GM19240 (cell line): ENCODE measurements around the gene CKAP5.

Experiments
- DNase-seq: peaks from one replicate; pipeline ENCODE4 v3.0.0; 2011; ENCODE audit warnings: low spot score; ENCODE audit not compliant: insufficient read length

Gene CKAP5

DNA sequence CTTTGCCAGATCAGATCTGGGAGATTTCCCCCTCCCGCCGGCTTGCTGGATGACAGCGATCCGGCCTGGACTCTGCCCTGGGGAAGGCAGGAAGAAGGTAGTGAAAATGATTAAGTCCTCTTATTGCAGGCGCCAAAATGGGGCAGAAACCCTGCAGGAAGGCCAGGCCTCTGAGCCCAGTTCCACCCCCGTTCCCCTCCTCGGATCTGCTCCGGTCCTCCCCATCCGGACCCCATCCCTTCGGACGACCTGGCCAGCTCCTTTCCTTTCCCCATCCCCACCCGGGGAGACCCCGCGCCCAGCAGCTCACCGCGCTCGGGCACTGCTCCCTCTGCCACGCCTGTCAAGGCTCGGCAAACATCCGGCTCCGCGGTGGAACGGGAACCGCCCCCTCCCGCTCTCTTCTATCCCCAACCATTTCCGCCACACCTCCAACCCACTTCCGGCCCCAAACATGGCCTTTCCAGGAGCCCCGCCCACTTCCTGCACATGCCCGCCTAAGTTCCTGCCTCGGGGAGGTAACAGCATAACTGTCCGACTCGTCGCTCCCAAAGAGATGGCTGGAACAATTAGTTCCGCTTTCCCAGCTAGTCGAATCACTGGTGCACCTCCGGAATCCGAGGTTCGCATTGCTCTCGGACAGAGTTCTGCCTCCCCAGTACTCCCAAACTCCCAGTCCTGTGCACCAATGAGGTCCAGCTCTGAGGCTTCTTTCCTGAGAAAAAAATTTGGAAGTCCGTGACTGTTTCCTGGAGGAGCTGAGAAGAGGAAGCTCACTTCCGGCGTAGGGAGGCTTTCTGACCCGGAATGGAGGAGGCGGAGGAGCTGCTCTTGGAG is 145.6 kb downstream of the CKAP5 start, which contains the start of the genes ARHGAP1 and ZNF408:
Gene ARHGAP1, minus strand, starts transcription at position 379 of the 837 bp plus-strand sequence. CDS start 4,512 bp downstream, outside the sequence.
Gene ZNF408, plus strand, starts transcription at position 791 of the 837 bp plus-strand sequence. Its CDS starts 17 bp downstream, at position 808.
- DNase-seq: peak; percentile 96

DNA sequence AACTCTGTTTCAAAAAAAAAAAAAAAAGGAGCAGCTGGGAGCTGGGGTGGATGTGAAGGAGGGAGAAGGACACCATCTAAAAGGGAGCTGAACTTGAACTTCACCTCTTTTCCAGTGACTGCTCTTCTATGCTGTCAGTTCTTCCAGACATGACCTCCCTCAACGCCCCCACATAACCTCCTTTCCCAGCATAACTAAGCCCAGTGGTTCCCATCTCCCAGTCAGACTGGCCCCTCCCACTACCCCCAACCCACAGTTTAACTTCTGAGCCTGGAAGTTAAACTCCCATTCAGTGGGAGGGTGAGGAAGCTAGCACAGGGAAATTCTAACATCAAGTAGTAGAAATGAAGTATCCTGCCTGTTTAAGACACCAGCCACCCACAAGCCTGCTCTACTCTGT is 147.5 kb downstream of the CKAP5 start:
- DNase-seq: no peak

DNA sequence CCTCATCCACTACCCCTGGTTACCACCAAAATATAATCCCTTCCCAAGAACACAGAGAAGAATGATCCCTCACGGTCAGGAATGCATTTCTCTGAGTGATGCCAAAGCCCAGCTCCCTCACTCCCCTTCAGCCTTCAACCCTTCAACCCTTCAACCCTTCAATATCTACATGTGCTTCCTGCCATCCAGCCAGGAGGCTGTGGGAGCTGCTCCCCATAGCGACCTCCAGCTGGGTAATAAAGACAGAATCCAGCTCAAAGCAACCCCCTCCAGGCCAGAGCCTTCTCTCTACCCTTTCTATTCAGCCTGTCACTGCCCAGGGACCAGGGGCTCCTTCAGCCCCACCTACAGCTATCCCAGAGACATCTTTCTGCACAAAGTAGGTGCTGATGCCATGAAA is 148.4 kb downstream of the CKAP5 start:
- no peak for DNase-seq

- DNase-seq: no peak
Observed at GRCh38 chr11:46697303-46697702, 148.8 kb downstream of the CKAP5 start.

GRCh38 chr11:46696212-46696558 is 149.9 kb downstream of the CKAP5 start:
- DNase-seq: no peak

DNA sequence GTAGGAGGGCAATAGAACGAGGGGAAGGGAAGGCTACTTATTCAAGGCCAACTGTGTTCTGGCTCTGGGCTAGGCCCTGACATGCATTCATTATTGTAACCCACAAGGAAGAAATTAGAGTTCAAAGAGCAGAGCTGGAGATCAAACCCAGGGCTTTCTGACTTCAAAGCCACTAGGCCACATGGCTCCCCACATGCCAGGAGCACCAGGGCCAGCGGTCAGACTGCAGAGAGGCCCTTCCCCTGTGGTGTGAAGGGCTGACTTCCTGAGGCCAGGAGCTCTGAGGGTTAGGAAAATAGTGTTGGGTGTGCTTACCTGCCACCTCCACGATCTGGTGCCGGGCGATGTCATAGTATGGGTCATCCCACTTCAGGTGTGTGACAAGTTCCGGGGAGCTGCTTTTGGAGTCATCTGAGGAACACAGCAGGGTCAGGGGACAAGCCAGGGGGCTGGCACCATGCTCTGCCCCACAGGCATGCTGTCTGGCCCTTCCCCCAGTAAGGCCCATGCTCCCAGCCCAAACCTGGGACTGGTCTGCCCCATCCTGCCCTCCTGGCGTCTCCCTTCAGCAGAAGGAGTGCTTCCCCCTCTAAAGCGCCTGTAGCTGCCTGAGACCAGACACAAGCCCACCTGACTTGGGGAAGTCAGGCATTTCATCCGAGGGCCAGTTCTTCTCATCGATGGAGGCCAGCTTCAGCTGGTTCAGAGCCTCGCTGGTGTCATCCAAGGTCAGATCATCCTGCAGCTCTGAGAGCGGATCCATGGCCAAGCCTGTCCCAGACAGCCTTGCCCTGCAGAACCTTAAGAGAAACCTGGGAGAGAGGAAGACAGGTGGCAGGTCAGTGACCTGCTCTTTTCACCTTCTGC is 150.5 kb downstream of the CKAP5 start:
- no peak for DNase-seq

DNA sequence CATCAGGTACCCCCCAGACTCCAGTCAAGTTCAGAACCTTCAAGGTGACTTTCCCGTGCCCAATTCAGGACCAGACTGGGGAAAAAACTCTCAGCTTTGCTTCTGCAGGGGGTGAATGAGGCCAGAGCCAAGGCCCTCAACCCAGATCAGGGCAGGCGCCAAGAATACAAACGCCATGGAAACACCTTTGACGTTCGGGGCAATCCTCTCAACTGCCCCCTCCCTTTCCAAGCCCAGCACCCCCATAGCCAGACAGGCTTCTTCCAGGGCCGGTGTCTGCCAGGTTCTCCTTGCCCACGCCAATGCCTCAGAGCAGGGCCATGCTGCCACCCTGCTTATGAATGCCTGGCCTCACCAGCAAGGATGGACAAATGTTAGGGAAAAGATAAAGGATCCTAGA is 151.5 kb downstream of the CKAP5 start:
- DNase-seq: no peak

DNA sequence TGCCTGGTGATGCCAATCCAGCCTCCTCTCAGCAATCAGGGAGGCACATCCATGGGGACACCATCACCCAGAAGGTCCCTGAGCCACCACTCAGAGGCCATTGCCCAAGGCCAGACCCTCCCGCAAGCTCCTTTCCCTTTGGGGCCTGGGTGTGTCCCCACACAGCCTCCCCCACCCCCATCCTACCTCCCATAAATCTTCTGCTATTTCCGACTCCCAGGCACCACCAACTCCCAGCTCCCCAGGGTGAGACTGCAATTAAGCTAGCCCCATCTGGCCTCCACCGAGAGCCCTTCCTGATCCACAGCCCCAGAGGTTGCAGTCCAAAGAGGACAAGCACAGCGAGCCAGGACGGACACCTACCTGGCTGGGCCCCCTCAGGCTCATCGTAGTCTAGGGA is 152.0 kb downstream of the CKAP5 start:
- no peak for DNase-seq

DNA sequence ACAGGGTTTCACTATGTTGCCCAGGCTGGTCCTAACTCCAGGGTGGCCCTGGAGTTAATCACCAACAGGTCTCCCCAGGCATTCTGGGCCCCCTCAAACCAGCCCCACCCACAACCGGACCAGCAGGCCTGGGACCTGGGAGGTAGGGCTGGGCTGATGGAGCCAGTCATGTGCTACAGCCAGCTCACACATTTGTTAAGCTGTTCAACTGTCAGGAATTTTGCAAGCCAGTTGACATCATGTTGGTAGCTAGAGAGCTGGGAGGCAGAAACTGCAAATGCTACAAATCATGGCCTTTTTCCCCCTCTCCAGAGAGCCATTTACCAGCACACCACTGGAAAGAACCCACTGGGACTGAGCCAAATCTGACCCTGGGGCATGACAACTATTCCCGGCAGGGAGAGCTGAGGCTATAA is 152.5 kb downstream of the CKAP5 start:
- no peak for DNase-seq
